ENCODE data around the gene GIT1. TPM values are rescaled to one million over a fixed set of nuclear protein-coding genes. Genes with fewer than 3 reads are reported as not detected.
A peak's percentile ranks its signal among the peaks of the same experiment; 100 is the strongest.

Gene GIT1
- total RNA-seq, 1 donor from 2014 or later = 39.8 TPM

DNA sequence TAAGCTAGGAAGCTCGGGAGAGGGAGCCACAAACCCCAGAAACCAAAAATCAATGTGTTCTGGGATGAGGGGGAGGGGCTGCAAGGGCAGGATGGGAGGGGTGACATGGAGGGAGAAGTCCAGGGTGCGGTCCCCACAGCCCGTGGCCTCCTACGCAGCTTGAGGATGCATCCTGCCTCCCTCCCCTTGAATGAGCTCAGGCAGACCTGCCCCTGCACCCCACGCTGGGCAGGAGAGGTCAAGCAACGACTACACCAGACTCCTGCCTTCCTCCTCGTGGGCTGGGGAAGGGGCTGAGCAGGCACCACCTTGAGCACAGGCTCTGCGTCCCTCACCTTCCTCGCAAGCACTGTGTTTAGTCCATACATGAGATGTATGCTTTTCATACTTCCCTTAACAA lies 7.4 kb upstream of the GIT1 start:
- no peaks in the 10 kb centered on the region for H3K36me3 ChIP-seq
- H3K27me3 ChIP-seq = no peaks in the 10 kb centered on the region
- no peaks in the 10 kb centered on the region for H3K9me3 ChIP-seq
- intact Hi-C loops (cut with DNase I) = no loop called here
- H3K4me3 ChIP-seq = no peak overlapping the region
- H3K27ac ChIP-seq = peak overlapping the region; percentile 51
- peaks cover 47% of the 10 kb centered on the region for H3K4me1 ChIP-seq
- DNase-seq (ENCODE audit: extremely low spot score in 2 of 2) = no peak
- TF ChIP-seq, protein P1, sequence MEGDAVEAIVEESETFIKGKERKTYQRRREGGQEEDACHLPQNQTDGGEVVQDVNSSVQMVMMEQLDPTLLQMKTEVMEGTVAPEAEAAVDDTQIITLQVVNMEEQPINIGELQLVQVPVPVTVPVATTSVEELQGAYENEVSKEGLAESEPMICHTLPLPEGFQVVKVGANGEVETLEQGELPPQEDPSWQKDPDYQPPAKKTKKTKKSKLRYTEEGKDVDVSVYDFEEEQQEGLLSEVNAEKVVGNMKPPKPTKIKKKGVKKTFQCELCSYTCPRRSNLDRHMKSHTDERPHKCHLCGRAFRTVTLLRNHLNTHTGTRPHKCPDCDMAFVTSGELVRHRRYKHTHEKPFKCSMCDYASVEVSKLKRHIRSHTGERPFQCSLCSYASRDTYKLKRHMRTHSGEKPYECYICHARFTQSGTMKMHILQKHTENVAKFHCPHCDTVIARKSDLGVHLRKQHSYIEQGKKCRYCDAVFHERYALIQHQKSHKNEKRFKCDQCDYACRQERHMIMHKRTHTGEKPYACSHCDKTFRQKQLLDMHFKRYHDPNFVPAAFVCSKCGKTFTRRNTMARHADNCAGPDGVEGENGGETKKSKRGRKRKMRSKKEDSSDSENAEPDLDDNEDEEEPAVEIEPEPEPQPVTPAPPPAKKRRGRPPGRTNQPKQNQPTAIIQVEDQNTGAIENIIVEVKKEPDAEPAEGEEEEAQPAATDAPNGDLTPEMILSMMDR (IDR thresholded peaks at IDR 0.05) = no peak
- TF ChIP-seq POLR2A (IDR thresholded peaks at IDR 0.05) (no peak), POLR2AphosphoS5 (IDR thresholded peaks at IDR 0.05; ENCODE audit: insufficient read depth in 1 of 2, low read depth in 1 of 2) (no peak)

DNA sequence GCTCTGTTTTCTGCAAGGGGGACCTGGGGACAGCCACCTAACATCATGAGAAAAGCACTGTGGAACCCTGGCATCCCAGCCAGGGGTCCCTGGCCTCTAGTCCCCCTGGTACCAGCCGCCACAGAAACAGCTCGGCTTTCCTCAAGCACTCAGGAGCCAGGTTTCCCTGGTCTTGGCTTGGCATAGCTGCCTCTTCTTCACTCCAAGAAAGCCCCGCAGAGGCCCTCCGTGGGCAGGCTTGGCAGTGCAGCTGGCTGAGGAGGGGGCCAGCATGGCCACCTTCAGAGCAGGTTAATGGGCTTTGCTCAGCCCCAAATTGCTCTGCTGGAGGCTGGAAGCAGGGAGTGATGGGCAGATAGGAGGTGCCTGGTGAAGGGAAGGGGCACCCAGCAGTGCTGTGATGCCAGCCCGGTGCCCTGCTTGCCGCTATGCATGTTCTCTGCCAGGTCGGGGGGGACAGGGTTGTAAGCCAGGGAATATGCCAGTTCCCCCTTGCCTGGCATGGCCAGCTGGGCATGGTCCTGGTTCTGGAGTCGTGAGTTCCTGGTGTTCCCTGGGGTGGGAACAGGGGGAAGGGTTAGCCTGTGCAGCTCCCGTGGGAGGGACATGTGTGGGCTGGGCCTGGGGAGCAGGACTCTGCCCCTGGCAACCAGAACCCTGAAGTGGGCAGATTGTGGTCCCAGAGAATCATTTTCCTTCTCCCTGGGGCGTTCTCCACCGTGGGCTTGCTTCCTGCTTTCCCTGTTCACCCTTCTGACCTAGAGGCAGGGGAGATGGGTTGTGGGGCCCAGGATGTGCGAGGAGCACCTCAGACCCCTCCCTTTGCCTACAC lies 6.7 kb upstream of the GIT1 start:
- DNase-seq (ENCODE audit: extremely low spot score in 2 of 2) = no peak
- intact Hi-C loops (cut with DNase I) = no loop called here
- H3K36me3 ChIP-seq = no peaks in the 10 kb centered on the region
- H3K9me3 ChIP-seq = no peaks in the 10 kb centered on the region
- peaks cover 54% of the 10 kb centered on the region for H3K4me1 ChIP-seq
- H3K27me3 ChIP-seq = no peaks in the 10 kb centered on the region
- TF ChIP-seq POLR2AphosphoS5 (IDR thresholded peaks at IDR 0.05; ENCODE audit: insufficient read depth in 1 of 2, low read depth in 1 of 2) = no peak
- TF ChIP-seq, protein P1 (IDR thresholded peaks at IDR 0.05) = no peak
- no peak for TF ChIP-seq POLR2A (IDR thresholded peaks at IDR 0.05)
- peak overlapping the region; percentile 51 for H3K27ac ChIP-seq
- no peak overlapping the region for H3K4me3 ChIP-seq

DNA sequence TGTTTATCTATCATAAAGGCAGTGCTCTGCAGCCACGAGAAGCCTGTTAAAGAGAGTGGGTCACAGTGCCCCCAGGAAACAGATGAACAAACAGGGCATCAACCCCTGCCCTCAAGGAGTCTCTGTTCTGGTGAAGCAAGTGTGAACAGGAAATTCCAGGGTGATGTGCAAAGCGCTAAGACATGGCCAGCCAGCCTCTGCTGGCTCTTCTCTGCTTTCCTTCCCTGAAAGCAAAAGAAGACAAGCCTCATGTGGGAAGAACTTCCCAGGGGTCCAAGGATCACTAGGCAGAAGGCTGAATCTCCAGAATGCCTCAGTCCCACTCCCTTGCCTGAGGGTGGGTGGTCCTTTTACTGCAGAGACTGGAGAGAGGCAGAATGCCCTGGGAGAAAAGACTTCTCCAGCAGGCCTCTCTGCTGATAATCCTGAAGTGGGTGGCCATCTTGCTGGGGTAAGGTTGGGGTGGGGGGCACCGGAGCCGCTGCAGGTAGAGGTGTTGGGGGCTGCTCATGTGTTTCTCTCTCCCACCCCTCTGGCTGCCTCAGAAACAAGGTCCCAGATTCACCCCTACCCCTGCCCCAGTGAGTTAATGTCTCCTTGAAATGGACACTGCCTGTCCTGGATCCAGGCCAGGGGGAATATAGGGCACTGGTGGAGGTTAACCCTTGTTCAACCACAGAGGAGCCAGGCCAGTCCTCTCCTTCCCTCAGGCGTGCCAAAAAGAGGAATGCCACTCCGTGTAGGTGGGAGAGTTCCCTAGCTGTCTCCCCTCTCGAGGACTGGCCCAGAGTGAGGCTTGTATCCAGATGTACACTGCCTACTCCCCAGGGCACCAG lies 5.9 kb upstream of the GIT1 start:
- no peaks in the 10 kb centered on the region for H3K27me3 ChIP-seq
- H3K27ac ChIP-seq = peak overlapping the region; percentile 51
- no peaks in the 10 kb centered on the region for H3K9me3 ChIP-seq
- no peaks in the 10 kb centered on the region for H3K36me3 ChIP-seq
- no peak for DNase-seq (ENCODE audit: extremely low spot score in 2 of 2)
- intact Hi-C loops (cut with DNase I) = no loop called here
- TF ChIP-seq, protein P1 (IDR thresholded peaks at IDR 0.05) = no peak
- no peak for TF ChIP-seq POLR2AphosphoS5 (IDR thresholded peaks at IDR 0.05; ENCODE audit: insufficient read depth in 1 of 2, low read depth in 1 of 2)
- H3K4me1 ChIP-seq = peaks cover 62% of the 10 kb centered on the region
- no peak overlapping the region for H3K4me3 ChIP-seq

DNA sequence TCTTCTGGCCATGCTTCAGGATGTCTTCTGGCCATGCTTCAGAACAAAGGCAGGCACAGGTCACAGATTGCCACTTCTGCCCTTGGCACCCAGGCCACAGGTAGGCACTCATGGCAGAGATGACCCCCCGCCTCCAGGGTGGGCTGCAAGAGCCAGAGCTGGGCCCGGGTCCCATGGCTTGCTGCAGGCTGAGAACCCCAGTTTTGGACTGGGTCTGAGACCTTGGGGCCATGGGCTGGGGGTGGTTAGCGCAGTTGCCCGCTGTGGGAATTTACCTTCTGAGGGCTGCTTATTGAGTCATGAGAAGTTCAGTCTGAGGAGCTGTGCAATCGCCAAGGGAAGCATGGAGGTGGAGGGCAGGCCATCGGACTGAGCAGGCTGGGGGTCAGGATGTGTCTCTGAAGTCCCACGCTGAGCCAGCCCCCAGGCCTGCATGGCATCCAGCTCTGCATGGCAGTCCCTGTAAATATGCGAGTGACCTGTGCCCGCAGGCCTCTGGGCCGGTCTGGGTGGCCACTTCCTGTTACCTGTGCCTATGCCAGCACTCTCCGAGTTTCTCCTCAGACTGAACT lies 5.2 kb upstream of the GIT1 start:
- H3K4me3 ChIP-seq = peak overlapping the region in 1 of 2 donors; percentile 66

More for the DNA sequence above, 5.2 kb upstream of the GIT1 start:
- Histone ChIP-seq H3K27me3 (no peaks in the 10 kb centered on the region), H3K4me1 (peaks cover 69% of the 10 kb centered on the region), H3K36me3 (no peaks in the 10 kb centered on the region), H3K9me3 (no peaks in the 10 kb centered on the region), H3K27ac (peak overlapping the region; percentile 58)
- intact Hi-C loops (cut with DNase I) = no loop called here
- DNase-seq (ENCODE audit: extremely low spot score in 2 of 2) = no peak
- TF ChIP-seq, protein P1 (IDR thresholded peaks at IDR 0.05) = no peak
- TF ChIP-seq POLR2A (IDR thresholded peaks at IDR 0.05) = no peak

All from vagina (tissue), 2 donors.